ENCODE results near the gene SAMD5. TPM values are rescaled to one million over a fixed set of nuclear protein-coding genes. Genes with fewer than 3 reads are reported as not detected.

Gene SAMD5
- total RNA-seq, 6 donors from 2014 or later: 4.1 to 10.8 (median 5.6) TPM

DNA sequence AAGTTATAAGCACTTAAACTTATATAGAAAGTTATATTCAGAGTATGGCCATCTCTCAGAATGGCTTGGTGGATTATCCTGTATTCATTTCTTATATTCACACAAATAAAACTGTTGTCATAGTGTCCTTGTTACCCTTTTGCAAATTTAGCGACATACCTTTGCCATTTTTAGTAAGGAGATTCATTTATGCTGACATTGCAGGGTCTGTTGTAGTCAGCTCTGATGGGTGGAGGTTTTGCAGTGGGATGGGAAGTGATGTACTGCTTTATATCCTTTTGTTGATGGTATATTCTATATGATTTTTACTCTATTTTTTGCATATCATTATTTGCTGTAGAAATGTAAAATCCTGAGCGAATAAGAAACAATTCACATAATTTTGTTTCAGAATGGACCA lies 35.9 kb downstream of the SAMD5 start:
- no peak for TF ChIP-seq CTCF (IDR thresholded peaks at IDR 0.05)
- TF ChIP-seq POLR2AphosphoS5 (IDR thresholded peaks at IDR 0.05): no peak
- no peak for TF ChIP-seq EP300 (IDR thresholded peaks at IDR 0.05)
- no peak for TF ChIP-seq POLR2A (IDR thresholded peaks at IDR 0.05)
- Histone ChIP-seq H3K4me1 (peaks cover 0 to 4% (median 0%) of the 10 kb centered on the region in 4 donors), H3K9me3 (peaks cover 0 to 13% (median 2%) of the 10 kb centered on the region in 4 donors), H3K27ac (no peak overlapping the region), H3K4me3 (no peak overlapping the region), H3K27me3 (no peaks in the 10 kb centered on the region), H3K36me3 (no peaks in the 10 kb centered on the region)
- DNase-seq (no peak), ATAC-seq (ENCODE audit: low FRiP score in 2 of 2) (no peak)
- 94 to 95% methylated on average over 2 of the region's 2 CpGs for WGBS, 2 donors

DNA sequence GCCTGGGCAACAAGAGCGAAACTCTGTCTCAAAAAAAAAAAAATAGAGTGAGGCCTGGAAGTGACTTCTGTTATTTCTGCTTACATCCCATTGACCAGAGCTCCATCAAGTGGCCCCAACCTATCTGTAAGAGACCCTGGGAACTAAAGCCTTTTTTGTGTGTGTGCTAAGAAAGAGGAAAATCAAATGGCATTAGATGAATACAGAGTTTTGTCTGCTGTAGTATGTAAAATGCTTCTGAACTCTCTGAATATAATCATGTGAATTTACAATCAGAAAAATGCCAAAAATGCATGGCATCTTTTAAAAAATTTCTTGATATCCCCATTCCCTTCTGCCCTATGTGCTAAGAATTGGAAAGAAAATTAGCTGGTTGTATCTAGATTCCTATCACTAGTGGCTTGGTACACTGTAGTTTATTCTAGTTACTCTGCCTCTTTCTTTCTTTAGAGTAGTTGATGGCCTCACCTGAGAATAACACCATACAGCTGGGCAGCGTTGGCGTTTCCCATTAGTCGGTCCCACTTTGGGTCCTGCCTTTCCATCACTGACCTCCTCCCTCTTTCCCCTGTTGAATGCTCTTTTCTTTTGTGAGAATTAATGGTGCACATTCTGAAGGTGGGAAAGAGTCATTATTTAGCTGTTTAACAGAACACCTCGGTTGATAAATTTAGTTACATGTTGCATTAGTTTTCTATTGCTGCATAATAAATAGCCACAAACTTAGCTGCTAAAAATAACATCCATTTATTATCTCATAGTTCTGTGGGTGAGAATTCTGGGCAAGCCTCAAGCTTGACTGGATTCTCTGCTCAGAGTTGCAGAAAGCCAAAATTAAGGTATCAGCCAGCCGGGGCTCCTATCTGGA lies 38.2 kb downstream of the SAMD5 start:
- Histone ChIP-seq H3K4me1 (peaks cover 0 to 4% (median 0%) of the 10 kb centered on the region in 4 donors), H3K4me3 (no peak overlapping the region), H3K27me3 (no peaks in the 10 kb centered on the region), H3K27ac (no peak overlapping the region), H3K36me3 (no peaks in the 10 kb centered on the region), H3K9me3 (peaks cover 0 to 11% (median 2%) of the 10 kb centered on the region in 4 donors)
- DNase-seq: no peak
- WGBS, 2 donors: 85 to 88% methylated on average over 6 of the region's 6 CpGs
- TF ChIP-seq POLR2AphosphoS5 (IDR thresholded peaks at IDR 0.05): no peak
- TF ChIP-seq EP300 (IDR thresholded peaks at IDR 0.05): no peak
- no peak for TF ChIP-seq CTCF (IDR thresholded peaks at IDR 0.05)
- TF ChIP-seq POLR2A (IDR thresholded peaks at IDR 0.05): no peak
- no peak for ATAC-seq (ENCODE audit: low FRiP score in 2 of 2)

- no peak for ATAC-seq (ENCODE audit: low FRiP score in 2 of 2)
- Histone ChIP-seq H3K9me3 (peaks cover 0 to 4% (median 0%) of the 10 kb centered on the region in 4 donors), H3K27ac (no peak overlapping the region), H3K4me3 (no peak overlapping the region), H3K27me3 (no peaks in the 10 kb centered on the region), H3K4me1 (peaks cover 0 to 4% (median 0%) of the 10 kb centered on the region in 4 donors), H3K36me3 (no peaks in the 10 kb centered on the region)
- TF ChIP-seq POLR2A (IDR thresholded peaks at IDR 0.05) (no peak), POLR2AphosphoS5 (IDR thresholded peaks at IDR 0.05) (no peak), CTCF (IDR thresholded peaks at IDR 0.05) (no peak), EP300 (IDR thresholded peaks at IDR 0.05) (no peak)
- 59 to 74% methylated on average over 10 of the region's 10 CpGs for WGBS, 2 donors
- DNase-seq: no peak
Observed at GRCh38 chr6:147547369-147547902, 38.9 kb downstream of the SAMD5 start.

GRCh38 chr6:147548921-147549475 lies 40.5 kb downstream of the SAMD5 start:
- no peak overlapping the region for H3K27ac ChIP-seq
- H3K4me1 ChIP-seq: peaks cover 0 to 4% (median 0%) of the 10 kb centered on the region in 4 donors
- no peak overlapping the region for H3K4me3 ChIP-seq
- no peaks in the 10 kb centered on the region for H3K27me3 ChIP-seq
- TF ChIP-seq CTCF (IDR thresholded peaks at IDR 0.05) (no peak), EP300 (IDR thresholded peaks at IDR 0.05) (no peak), POLR2A (IDR thresholded peaks at IDR 0.05) (no peak), POLR2AphosphoS5 (IDR thresholded peaks at IDR 0.05) (no peak)
- DNase-seq (no peak), ATAC-seq (ENCODE audit: low FRiP score in 2 of 2) (no peak)
- H3K9me3 ChIP-seq: no peaks in the 10 kb centered on the region
- WGBS, 2 donors: 91 to 100% methylated on average over 3 of the region's 3 CpGs
- no peaks in the 10 kb centered on the region for H3K36me3 ChIP-seq
